ENCODE measurements around the gene NF1.
"Not testable (repeated sequence)": the region's sequence is repeated elsewhere in the genome, so short reads cannot be mapped to it uniquely, and the experiment has no call there.

Gene NF1

GRCh38 chr17:31269036-31269577 is 174.3 kb downstream of the NF1 start:
- no peak for DNase-seq

- DNase-seq: no peak
Observed at GRCh38 chr17:31269578-31269983, 174.8 kb downstream of the NF1 start.

- no peak for DNase-seq
Observed at GRCh38 chr17:31272236-31272635, 177.5 kb downstream of the NF1 start.

- DNase-seq: no peak
Observed at GRCh38 chr17:31272803-31273202, 178.0 kb downstream of the NF1 start.

- DNase-seq: no peak
Observed at GRCh38 chr17:31273516-31273915, 178.7 kb downstream of the NF1 start.

- DNase-seq: no peak
Observed at GRCh38 chr17:31274252-31274651, 179.5 kb downstream of the NF1 start.

GRCh38 chr17:31275116-31275515 is 180.3 kb downstream of the NF1 start:
- no peak for DNase-seq

- DNase-seq: no peak
Observed at GRCh38 chr17:31279401-31279800, 184.6 kb downstream of the NF1 start.

GRCh38 chr17:31281061-31281460 is 186.3 kb downstream of the NF1 start:
- no peak for DNase-seq

- no peak for DNase-seq
Observed at GRCh38 chr17:31283841-31284240, 189.1 kb downstream of the NF1 start.

- no peak for DNase-seq
Observed at GRCh38 chr17:31286587-31286986, 191.8 kb downstream of the NF1 start.

GRCh38 chr17:31287932-31288331 is 193.2 kb downstream of the NF1 start:
- DNase-seq: not testable (repeated sequence)

- no peak for DNase-seq
Observed at GRCh38 chr17:31289790-31290189, 195.0 kb downstream of the NF1 start.

- no peak for DNase-seq
Observed at GRCh38 chr17:31291820-31292219, 197.0 kb downstream of the NF1 start.

- no peak for DNase-seq
Observed at GRCh38 chr17:31293581-31293980, 198.8 kb downstream of the NF1 start.

- no peak for DNase-seq
Observed at GRCh38 chr17:31294231-31294630, 199.5 kb downstream of the NF1 start.

- no peak for DNase-seq
Observed at GRCh38 chr17:31294820-31295488, 200.2 kb downstream of the NF1 start.

GRCh38 chr17:31295489-31295871 is 200.7 kb downstream of the NF1 start:
- no peak for DNase-seq

- no peak for DNase-seq
Observed at GRCh38 chr17:31296142-31296541, 201.4 kb downstream of the NF1 start.

GRCh38 chr17:31297090-31297489 is 202.3 kb downstream of the NF1 start, which contains the start of gene OMG:
Gene OMG (minus strand): TSS chr17:31297239. CDS start chr17:31296331, 908 bp downstream.
- DNase-seq: no peak

GRCh38 chr17:31299624-31300023 is 204.8 kb downstream of the NF1 start:
- DNase-seq: no peak

GRCh38 chr17:31307640-31308039 is 212.9 kb downstream of the NF1 start:
- DNase-seq: no peak

GRCh38 chr17:31308372-31309334 is 213.9 kb downstream of the NF1 start:
- DNase-seq: no peak

- no peak for DNase-seq
Observed at GRCh38 chr17:31309556-31309955, 214.8 kb downstream of the NF1 start.

Measured in activated T-cell treated with anti-CD3 and anti-CD28 coated beads for 4 hours (primary cell).